ENCODE data around the gene RBM26.

RBM26 gene

DNA sequence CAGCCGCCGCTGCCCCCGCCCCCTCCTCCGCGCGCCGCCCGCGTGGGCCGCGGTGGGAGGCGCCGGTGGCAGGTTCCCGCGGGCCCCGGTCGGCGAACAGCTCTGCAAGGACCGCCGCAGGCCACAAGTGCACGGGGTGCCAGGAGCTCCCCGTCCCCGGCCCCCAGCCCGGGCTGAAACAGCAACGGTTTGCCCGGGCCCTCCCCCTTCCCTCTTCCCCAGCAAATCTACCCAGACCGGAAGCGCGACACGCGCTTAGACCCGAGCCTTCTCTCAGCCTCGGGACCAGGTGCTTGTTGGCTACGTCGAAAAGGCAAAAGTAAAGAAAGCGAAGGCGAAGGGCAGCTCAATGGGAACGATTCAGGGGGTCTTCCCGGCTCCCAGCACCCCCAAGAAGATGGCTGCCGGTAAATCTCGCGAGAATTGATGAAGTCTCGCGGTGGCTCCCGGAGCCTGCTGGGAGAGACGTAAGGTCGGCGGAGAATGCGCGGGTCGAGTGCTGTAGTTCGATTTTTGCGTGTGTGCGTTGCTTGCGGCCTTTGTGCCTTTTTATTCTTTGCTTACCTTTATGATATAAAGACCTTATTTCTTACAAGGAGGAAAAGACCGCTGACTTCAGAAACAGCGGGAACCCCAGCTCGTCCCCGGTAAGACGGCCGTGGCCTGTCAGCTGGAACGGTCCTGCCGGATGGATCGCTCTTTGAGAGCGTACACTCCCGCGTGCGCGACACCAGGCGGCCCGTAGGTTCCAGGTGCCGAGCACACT, at the start of gene RBM26:
RBM26 (minus strand) TSS at position 425 of the 766 bp plus-strand sequence. CDS start 481 bp downstream, outside the sequence.
- intact Hi-C loops (cut with DNase I) = loop anchor here (5.0 kb wide), 1 partner anchor 76 kb away; the partner anchor contains the start of gene NDFIP2
- peak; percentile 81 to 98 (median 88) for DNase-seq

- DNase-seq = no peak
- intact Hi-C loops (cut with DNase I) = no loop called here
Measured at GRCh38 chr13:79455331-79455730, 49.3 kb upstream of the RBM26 start.

DNA sequence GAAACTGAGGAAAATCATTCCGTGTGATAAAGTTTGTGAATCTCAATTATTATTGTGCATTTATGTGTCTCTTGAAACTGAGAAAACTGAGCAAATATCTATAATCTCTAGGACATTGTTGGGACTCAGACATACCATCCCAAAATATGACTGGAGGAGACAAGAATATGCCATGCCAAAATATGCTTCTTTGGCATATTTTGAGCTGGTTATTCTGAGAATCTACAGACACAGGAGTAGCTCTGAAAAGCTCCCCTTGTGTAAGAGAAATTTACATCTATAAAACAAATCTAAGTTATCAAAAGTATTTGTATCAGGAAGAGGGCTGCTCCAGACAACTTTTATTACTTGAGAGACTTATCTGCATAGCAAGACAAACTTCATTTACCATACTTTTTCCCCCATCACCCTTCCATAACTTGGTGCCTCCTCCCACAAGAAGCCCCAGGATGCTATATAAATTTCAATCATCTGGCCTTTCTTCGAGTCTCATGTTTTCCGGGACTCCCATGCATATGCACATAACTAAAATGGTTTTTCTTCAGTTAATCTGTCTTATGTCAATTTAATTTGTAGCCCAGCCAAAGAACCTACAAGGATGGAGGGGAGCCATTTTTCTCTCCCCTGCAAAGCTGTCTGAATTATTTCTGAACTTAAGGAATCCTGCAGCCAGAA, 46.3 kb upstream of the RBM26 start:
- intact Hi-C loops (cut with DNase I) = no loop called here
- no peak for DNase-seq

GRCh38 chr13:79451500-79451962, 45.5 kb upstream of the RBM26 start:
- intact Hi-C loops (cut with DNase I) = no loop called here
- DNase-seq = peak in 2 of 10 donors; percentile 33 to 69

DNA sequence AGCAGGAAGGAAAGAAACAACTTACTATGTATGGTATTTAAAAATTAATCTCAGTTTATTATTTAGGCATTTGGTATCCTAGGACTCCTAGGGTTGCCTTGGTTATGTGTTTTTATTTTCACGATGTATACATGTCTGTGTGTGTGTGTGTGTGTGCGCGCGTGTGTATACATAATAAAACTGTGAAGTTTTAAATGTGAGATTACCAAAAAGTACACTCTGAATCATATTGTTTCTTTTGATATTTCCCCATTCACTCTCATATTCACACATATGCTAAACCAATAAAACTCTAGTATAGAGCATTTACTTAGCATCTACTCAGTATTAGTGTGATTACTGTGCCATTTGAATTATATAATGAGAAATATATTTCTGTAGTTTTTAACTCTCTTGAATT, 44.1 kb upstream of the RBM26 start:
- DNase-seq = no peak
- intact Hi-C loops (cut with DNase I) = no loop called here

GRCh38 chr13:79448413-79448812, 42.4 kb upstream of the RBM26 start:
- intact Hi-C loops (cut with DNase I) = no loop called here
- no peak for DNase-seq

DNA sequence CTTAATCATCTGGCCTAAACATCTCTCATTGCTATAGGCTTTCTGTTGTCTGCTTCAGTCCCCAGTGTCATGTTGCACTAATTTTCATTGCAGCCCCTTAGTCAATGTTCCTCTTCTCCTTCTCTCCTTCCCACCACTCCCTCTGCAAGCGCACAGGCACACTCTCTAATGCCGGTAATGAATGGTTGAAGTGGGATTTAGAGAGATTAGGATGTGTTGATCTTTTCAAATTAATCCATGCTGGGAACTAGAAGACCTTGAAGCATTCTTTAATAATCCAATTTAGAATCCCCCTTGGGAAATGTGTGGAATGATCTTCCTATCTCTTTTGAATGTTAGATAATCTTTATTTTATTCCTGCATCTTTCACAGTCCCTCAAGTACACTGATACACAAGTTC, 41.7 kb upstream of the RBM26 start:
- DNase-seq = no peak
- intact Hi-C loops (cut with DNase I) = no loop called here

GRCh38 chr13:79447141-79447540, 41.1 kb upstream of the RBM26 start:
- intact Hi-C loops (cut with DNase I) = no loop called here
- no peak for DNase-seq

DNA sequence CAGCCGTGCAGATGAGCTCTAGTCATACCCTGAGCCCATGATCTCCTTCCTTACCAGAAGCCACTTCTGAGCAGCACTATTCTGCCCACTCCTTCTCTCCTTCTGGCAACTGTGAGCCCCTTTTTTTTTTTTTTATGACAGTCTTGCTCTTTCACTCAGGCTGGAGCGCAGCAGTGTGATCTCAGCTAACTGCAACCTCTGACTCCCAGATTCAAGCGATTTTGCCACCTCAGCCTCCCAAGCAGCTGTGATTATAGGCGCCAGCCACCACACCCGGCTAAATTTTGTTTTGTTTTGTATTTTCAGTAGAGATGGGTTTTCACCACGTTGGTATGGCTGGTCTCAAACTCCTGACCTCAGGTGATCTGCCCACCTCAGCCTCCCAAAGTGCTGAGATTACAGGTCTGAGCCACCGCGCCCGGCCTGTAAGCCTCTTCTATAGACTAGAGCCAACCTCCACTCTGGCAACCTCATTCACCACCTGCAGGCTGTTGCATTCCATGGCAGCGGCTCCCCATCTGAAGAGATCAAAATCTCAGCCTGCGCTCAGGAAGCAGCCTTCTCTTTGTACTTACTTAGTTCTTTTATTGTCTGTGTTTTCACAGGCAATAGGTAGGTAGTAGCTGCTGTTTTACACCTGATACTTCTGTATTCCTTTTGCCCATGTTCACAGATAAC, 40.1 kb upstream of the RBM26 start:
- DNase-seq = peak in 2 of 10 donors; percentile 52 to 79
- intact Hi-C loops (cut with DNase I) = no loop called here

DNA sequence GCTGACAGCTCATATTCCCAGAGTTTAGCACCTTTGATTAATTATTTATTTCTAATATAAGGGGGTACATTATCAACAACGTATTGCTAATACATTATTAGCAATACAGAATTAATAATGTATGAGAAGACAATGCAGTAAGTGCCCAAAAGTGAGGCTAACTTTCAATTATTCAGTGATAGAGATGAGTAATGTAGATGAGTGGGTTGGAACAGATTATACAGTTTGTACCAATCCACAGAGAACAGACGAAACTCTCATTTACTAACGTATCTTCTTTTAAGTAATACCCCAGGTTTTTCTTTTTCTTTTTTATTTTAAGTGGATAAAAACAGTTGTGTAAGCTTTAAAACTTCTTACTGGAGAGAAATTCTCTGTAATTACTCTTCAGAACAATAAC, 36.7 kb upstream of the RBM26 start:
- DNase-seq = no peak
- intact Hi-C loops (cut with DNase I) = no loop called here

GRCh38 chr13:79442221-79442620, 36.2 kb upstream of the RBM26 start:
- intact Hi-C loops (cut with DNase I) = no loop called here

GRCh38 chr13:79440958-79441528, 35.0 kb upstream of the RBM26 start:
- DNase-seq = no peak
- intact Hi-C loops (cut with DNase I) = no loop called here

More at GRCh38 chr13:79442221-79442620, 36.2 kb upstream of the RBM26 start:
- no peak for DNase-seq

- intact Hi-C loops (cut with DNase I) = no loop called here
- no peak for DNase-seq
Measured at GRCh38 chr13:79439275-79439674, 33.2 kb upstream of the RBM26 start.

GRCh38 chr13:79435561-79435990, 29.5 kb upstream of the RBM26 start:
- no peak for DNase-seq
- intact Hi-C loops (cut with DNase I) = no loop called here

- no peak for DNase-seq
- intact Hi-C loops (cut with DNase I) = no loop called here
Measured at GRCh38 chr13:79434556-79434955, 28.5 kb upstream of the RBM26 start.

- DNase-seq = peak in 8 of 10 donors; percentile 48 to 94 (median 62)
- intact Hi-C loops (cut with DNase I) = no loop called here
Measured at GRCh38 chr13:79432992-79433391, 26.9 kb upstream of the RBM26 start.

DNA sequence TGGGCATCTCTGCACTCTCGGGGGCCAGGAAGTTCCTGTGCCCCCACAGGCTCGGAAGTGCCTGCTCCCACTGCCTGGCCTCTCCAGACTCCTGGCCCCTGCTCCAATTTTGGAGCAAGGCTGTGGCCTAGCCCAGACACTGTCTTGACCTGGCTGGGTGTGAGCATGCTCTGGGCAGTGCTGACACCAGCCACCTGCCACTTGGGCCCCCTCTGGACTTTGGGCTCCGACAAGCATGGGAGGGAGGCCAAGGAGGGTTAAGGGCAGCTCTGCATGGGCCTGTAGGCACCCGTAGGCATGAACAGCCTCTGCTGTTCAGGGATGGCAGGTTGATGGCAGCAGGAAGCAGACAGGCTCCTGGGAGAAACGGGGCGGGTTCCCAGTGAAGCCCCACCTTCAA, 26.0 kb upstream of the RBM26 start:
- intact Hi-C loops (cut with DNase I) = no loop called here
- peak in 1 of 10 donors; percentile 67 for DNase-seq

- no peak for DNase-seq
- intact Hi-C loops (cut with DNase I) = no loop called here
Measured at GRCh38 chr13:79429309-79429708, 23.3 kb upstream of the RBM26 start.

- no peak for DNase-seq
- intact Hi-C loops (cut with DNase I) = no loop called here
Measured at GRCh38 chr13:79427883-79428282, 21.8 kb upstream of the RBM26 start.

GRCh38 chr13:79427265-79427664, 21.2 kb upstream of the RBM26 start:
- intact Hi-C loops (cut with DNase I) = no loop called here

More at GRCh38 chr13:79427265-79427664, 21.2 kb upstream of the RBM26 start:
- DNase-seq = no peak
